Tibial nerve (tissue), 4 donors: ENCODE measurements around the gene ITPK1.

Experiments used
- EP300 ChIP-seq, 2 donors: sonication (generic); formaldehyde crosslinking; IDR thresholded peaks; one replicate each; pipeline ENCODE4 v1.6.1; 2017; ENCODE audit warnings: antibody characterized with exemption in 2 of 2, mild to moderate bottlenecking in 1 of 2
- TF ChIP-seq, protein P1 (sequence below), 5 experiments: fragments of 200-600 bp in 3 of 5; fragments of 450-650 bp in 2 of 5; sonication (generic) in 3 of 5; IDR thresholded peaks; one replicate each; pipeline ENCODE4 v1.5.1; 2016 to 2019; ENCODE audit warnings: antibody characterized with exemption in 5 of 5, mild to moderate bottlenecking in 3 of 5, moderate library complexity in 2 of 5

- TF ChIP-seq, protein P1, sequence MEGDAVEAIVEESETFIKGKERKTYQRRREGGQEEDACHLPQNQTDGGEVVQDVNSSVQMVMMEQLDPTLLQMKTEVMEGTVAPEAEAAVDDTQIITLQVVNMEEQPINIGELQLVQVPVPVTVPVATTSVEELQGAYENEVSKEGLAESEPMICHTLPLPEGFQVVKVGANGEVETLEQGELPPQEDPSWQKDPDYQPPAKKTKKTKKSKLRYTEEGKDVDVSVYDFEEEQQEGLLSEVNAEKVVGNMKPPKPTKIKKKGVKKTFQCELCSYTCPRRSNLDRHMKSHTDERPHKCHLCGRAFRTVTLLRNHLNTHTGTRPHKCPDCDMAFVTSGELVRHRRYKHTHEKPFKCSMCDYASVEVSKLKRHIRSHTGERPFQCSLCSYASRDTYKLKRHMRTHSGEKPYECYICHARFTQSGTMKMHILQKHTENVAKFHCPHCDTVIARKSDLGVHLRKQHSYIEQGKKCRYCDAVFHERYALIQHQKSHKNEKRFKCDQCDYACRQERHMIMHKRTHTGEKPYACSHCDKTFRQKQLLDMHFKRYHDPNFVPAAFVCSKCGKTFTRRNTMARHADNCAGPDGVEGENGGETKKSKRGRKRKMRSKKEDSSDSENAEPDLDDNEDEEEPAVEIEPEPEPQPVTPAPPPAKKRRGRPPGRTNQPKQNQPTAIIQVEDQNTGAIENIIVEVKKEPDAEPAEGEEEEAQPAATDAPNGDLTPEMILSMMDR (IDR thresholded peaks at IDR 0.05): no peak
- no peak for TF ChIP-seq EP300 (IDR thresholded peaks at IDR 0.05)
Observed at GRCh38 chr14:93045211-93045674, 70.5 kb downstream of the ITPK1 start.
